ENCODE data around the gene DAPP1.
"Not testable (repeated sequence)": the region's sequence is repeated elsewhere in the genome, so short reads cannot be mapped to it uniquely, and the experiment has no call there.

Gene DAPP1

GRCh38 chr4:99816545-99817308 lies at the start of gene DAPP1:
TSS of gene DAPP1 (plus strand) at chr4:99816827. CDS start at chr4:99816914, 87 bp downstream.
- DNase-seq = no peak

GRCh38 chr4:99770842-99771241 lies 45.8 kb upstream of the DAPP1 start:
- not testable (repeated sequence) for DNase-seq

GRCh38 chr4:99783940-99784339 lies 32.7 kb upstream of the DAPP1 start:
- DNase-seq = no peak

GRCh38 chr4:99784842-99785241 lies 31.8 kb upstream of the DAPP1 start:
- DNase-seq = no peak

GRCh38 chr4:99790796-99791617 lies 25.6 kb upstream of the DAPP1 start:
- DNase-seq = no peak

- DNase-seq = no peak
Observed at GRCh38 chr4:99800332-99801004, 16.2 kb upstream of the DAPP1 start.

- no peak for DNase-seq
Observed at GRCh38 chr4:99801005-99801699, 15.5 kb upstream of the DAPP1 start.

GRCh38 chr4:99803566-99804101 lies 13.0 kb upstream of the DAPP1 start:
- DNase-seq = no peak

GRCh38 chr4:99806545-99806944 lies 10.1 kb upstream of the DAPP1 start:
- no peak for DNase-seq

GRCh38 chr4:99807666-99808065 lies 9.0 kb upstream of the DAPP1 start:
- DNase-seq = no peak

- DNase-seq = peak; percentile 18
Observed at GRCh38 chr4:99808260-99808857, 8.3 kb upstream of the DAPP1 start.

GRCh38 chr4:99809326-99809725 lies 7.3 kb upstream of the DAPP1 start:
- DNase-seq = no peak

GRCh38 chr4:99810536-99810935 lies 6.1 kb upstream of the DAPP1 start:
- DNase-seq = no peak

- DNase-seq = no peak
Observed at GRCh38 chr4:99811117-99811516, 5.5 kb upstream of the DAPP1 start.

- DNase-seq = peak; percentile 5
Observed at GRCh38 chr4:99811850-99812249, 4.8 kb upstream of the DAPP1 start.

GRCh38 chr4:99815597-99816011 lies 1.0 kb upstream of the DAPP1 start:
- DNase-seq = no peak

GRCh38 chr4:99817309-99817890 lies 773 bp downstream of the DAPP1 start:
- no peak for DNase-seq

- DNase-seq = no peak
Observed at GRCh38 chr4:99818661-99819060, 2.0 kb downstream of the DAPP1 start.

- DNase-seq = no peak
Observed at GRCh38 chr4:99821918-99822503, 5.4 kb downstream of the DAPP1 start.

GRCh38 chr4:99822734-99823133 lies 6.1 kb downstream of the DAPP1 start:
- no peak for DNase-seq

GRCh38 chr4:99824070-99824599 lies 7.5 kb downstream of the DAPP1 start:
- DNase-seq = no peak

All from fibroblast of upper back skin (primary cell).